Activated naive CD4-positive, alpha-beta T cell treated with anti-CD3 and anti-CD28 coated beads, Interleukin-2, amount 50 U/mL, for 16 hours (primary cell): ENCODE results near the gene ACSM5.
A peak's percentile ranks its signal among the peaks of the same experiment; 100 is the strongest.

ENCODE experiments used
- DNase-seq: peaks from one replicate; pipeline ENCODE4 v3.0.0-alpha.2; 2020

The ACSM5 gene

GRCh38 chr16:20409398-20410120 is at the start of gene ACSM5:
Gene ACSM5 (plus strand): TSS chr16:20409534. CDS start chr16:20411485, 1,951 bp downstream.
- DNase-seq: no peak

GRCh38 chr16:20359997-20360396 is 49.3 kb upstream of the ACSM5 start:
- no peak for DNase-seq

GRCh38 chr16:20363191-20363590 is 46.1 kb upstream of the ACSM5 start:
- DNase-seq: no peak

GRCh38 chr16:20364051-20364450 is 45.3 kb upstream of the ACSM5 start:
- no peak for DNase-seq

- no peak for DNase-seq
Observed at GRCh38 chr16:20369452-20370054, 39.8 kb upstream of the ACSM5 start.

- no peak for DNase-seq
Observed at GRCh38 chr16:20372701-20373100, 36.6 kb upstream of the ACSM5 start.

- DNase-seq: no peak
Observed at GRCh38 chr16:20377181-20377580, 32.2 kb upstream of the ACSM5 start.

GRCh38 chr16:20380782-20381181 is 28.6 kb upstream of the ACSM5 start:
- DNase-seq: no peak

- no peak for DNase-seq
Observed at GRCh38 chr16:20382202-20382948, 27.0 kb upstream of the ACSM5 start.

GRCh38 chr16:20383106-20384029 is 26.0 kb upstream of the ACSM5 start:
- peak; percentile 45 for DNase-seq

- peak; percentile 49 for DNase-seq
Observed at GRCh38 chr16:20385844-20386832, 23.2 kb upstream of the ACSM5 start.

GRCh38 chr16:20387978-20388377 is 21.4 kb upstream of the ACSM5 start:
- DNase-seq: no peak

GRCh38 chr16:20388854-20389253 is 20.5 kb upstream of the ACSM5 start:
- DNase-seq: no peak

- no peak for DNase-seq
Observed at GRCh38 chr16:20391045-20391444, 18.3 kb upstream of the ACSM5 start.

- no peak for DNase-seq
Observed at GRCh38 chr16:20393801-20394577, 15.3 kb upstream of the ACSM5 start.

- DNase-seq: no peak
Observed at GRCh38 chr16:20395946-20396345, 13.4 kb upstream of the ACSM5 start.

- no peak for DNase-seq
Observed at GRCh38 chr16:20396846-20397467, 12.4 kb upstream of the ACSM5 start.

GRCh38 chr16:20397468-20398074 is 11.8 kb upstream of the ACSM5 start:
- no peak for DNase-seq

GRCh38 chr16:20398603-20399002 is 10.7 kb upstream of the ACSM5 start:
- DNase-seq: no peak

- DNase-seq: no peak
Observed at GRCh38 chr16:20399185-20399584, 10.1 kb upstream of the ACSM5 start.
